HG03460 (cell line): ENCODE results near the gene E2F6.

Source experiments
- ATAC-seq: cut with Tn5 transposase; IDR thresholded peaks from one replicate; pipeline ENCODE4 v1.9.1; 2021; ENCODE audit not compliant: unreplicated experiment

Gene E2F6

DNA sequence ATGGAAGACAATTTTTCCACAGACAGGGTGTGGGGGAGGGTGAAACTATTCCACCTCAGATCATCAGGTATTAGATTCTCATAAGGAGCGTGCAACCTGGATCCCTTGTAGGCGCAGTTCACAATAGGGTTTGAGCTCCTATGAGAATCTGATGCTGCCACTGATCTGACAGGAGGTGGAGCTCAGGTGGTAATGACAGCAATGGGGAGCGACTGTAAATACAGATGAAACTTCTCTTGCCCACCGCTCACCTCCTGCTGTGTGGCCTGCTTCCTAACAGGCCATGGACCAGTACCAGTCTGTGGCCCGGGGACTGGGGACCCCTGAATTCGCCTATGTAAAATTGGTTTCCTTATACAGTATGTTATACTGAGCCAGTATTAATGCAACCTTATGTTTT lies 27.3 kb upstream of the E2F6 start:
- ATAC-seq = no peak

DNA sequence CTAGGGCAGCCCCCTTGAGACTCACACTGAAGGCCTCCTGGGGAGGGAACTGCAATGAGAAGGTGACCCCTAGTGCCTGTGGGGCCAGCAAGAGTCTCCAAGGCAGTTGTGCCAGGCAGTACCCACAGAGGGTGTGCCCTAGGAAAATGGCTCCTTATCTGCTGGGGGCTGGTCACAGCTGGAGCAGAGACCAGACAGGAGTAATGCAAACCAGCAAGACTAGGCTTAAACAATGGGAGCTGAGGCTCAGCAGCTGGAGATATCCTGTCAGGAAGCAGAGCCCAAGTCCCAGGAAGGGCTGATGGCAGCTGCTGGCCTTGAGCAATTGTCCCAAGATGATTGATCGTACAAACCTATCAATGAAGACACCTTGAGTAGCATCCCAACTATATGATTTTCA lies 26.8 kb upstream of the E2F6 start:
- ATAC-seq = no peak

DNA sequence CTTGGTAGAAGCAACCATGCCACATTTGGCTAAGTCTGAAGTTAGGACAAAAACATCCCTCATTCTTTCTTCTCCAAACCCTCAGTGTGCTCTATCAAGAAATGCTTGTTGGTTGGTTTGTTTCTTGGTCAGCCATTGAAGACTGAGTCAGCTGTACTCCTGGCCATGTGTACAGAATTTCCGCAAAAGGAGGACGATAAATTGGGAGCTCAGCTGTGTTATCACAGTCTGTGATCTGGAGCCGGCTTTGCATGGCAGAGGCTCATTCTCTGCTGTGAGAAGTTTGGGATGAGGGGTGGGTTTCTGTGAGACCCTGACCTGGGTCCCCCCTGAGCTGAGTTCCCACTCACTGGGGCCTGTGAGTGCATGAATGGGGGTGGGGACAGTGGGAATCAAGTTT lies 26.3 kb upstream of the E2F6 start:
- no peak for ATAC-seq

DNA sequence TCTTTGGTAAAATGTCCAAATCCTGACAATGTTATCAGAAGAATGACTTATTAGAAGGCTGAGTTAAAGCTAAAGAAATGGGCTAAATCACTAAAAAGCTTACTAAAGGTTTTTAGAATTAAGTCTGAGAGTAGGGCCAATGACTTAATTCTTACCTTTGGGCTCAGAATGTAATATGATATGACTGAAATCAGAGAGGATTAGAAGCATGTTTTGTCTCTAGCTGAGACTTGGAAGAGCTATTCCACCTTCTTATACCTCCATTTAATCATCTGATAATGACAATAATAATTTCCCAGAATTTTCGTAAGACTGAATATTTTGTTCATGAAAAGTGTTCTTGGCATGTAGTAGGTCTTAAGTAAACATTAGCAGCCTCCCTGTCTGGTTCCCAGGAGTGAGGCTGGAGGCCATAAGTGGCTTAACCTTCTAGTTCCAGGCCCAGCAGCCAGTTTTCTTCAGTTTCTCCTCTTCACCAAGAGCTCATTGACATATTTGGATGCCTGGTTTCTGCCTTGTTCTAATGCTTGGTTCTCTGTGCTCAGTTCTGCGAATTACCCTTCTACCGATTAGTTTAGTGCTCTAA lies 25.5 kb upstream of the E2F6 start:
- ATAC-seq = no peak

DNA sequence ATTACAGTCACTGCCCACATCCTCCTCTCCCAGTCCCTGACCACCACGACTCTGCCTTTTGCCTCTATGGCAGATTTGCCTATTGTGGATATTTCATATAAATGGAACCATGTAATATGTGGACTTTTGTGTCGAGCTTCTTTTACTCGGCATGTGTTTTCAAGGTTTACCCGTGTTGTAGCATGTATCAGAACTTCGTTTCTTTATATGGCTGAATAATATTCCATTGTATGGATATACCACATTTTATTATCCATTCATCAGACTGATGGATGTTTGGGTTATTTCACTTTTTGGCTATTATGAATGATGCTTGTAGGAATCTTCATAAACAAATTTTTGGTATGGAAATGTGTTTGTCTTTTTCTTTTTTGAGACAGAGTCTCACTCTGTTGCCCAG lies 24.2 kb upstream of the E2F6 start:
- ATAC-seq = no peak

DNA sequence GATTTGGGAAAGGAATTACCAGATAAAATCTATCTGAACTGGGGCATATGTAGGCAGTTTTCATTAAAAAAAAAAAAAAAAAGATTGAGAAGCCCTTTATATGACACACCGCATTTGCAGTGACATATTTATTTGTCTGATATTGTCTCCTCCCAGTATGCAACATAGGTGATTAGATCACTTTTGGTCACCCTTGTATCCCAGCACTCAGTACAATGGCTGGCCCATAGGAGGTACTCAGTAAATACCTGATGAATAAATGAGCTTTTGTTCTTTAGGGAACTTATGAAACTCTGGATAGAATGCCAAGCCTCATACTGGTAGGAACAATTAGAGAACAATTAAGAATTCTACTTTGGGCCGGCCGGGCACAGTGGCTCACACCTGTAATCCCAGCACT lies 22.8 kb upstream of the E2F6 start:
- ATAC-seq = no peak

DNA sequence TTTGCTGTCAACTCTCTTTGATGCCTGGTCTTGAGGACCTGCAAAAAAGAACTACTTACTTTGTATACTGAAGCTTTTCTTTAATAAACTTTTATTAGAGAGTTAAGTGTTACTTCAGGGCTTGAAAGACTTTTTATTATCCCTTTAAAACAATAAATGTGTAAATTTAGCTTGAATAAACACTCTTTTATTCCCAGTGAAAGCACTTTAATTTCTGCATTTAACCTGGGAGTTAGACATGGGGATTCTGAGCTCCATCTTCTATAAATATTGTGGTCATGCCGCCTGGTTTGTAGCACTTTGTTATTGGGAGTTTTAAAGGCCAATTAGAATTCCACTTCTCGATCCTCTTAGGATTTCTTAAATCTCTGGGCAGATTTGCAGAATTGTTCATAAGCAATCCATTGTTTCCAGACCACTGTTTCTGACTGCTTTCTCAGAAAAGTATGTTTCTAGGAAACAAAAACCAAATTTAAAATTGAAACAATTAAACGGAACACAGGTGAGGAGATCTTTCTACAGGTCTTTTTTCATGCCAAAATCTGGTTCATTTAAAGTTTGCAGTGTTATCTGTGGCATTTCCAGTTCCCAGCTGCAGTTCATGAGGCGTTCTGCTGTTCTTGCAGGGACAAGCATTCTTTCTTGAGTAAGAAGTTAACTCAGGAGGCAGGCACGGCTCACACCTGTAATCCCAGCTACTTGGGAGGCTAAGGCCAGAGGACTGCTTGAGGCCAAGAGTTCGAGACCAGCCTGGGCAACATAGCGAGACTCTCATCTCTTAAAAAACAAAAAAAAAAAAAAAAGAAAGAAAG lies 18.1 kb upstream of the E2F6 start:
- ATAC-seq = no peak

DNA sequence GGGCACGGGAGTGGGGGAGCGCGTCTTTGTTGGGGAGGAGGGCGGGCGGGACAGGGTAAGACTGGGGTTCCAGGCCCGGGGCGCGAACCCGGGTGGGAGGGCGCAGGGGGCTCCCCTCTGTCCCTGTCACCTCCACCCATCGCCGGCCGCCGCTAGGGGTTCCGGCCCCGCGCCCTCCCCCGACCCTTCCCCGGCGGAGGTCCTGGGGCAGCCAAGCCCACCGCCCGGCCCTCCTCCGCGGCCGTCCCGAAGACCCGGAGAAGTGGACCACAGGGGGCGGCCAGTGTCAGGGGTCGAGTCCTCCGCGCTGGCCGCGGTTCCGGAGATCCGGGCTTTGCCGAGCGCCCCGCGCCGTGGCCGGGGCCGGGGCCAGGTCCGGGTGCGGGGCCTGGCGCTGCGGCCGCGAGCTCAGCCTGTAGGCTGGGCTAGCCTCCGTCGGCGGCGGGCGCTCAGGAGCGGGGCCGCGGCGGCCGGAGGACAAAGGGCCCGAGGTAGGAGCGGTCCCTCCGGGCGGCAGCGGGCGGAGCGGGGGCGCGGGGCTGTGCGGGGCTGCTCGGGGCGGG lies 16.6 kb upstream of the E2F6 start:
- no peak for ATAC-seq

DNA sequence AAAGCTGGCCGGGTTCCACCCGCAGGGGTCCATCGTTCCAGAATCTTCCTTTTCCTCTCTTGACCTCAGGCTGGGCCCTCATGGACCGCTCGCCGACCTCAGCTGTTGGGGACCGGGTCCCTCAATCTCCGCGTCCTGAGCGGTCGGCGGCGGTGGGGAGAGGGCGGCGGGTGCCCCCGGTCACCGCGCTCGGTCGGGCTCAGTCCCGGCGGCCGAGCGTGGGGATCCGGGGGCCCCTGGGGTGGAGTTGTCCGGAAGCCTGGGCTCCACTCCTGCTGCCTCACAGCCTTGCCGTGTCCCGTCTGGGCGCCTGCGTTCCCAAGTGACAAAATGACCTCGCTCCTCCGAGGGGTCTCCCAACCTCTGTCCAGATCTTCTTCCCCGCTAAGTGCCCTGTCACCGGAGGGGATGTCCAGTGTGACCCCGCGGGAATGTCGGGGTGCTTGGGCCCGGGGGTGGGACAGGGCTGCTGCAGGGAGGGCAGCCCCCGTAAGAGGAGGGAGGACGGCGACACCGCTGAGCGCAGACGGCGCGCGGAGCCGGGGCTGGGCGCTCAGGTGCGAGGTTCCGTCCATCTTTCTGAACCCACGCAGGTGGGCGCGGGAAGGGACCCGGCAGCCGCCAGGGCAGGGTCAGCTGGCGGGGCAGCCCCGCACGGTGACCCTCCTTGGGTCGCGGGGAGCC lies 16.0 kb upstream of the E2F6 start:
- ATAC-seq = no peak

DNA sequence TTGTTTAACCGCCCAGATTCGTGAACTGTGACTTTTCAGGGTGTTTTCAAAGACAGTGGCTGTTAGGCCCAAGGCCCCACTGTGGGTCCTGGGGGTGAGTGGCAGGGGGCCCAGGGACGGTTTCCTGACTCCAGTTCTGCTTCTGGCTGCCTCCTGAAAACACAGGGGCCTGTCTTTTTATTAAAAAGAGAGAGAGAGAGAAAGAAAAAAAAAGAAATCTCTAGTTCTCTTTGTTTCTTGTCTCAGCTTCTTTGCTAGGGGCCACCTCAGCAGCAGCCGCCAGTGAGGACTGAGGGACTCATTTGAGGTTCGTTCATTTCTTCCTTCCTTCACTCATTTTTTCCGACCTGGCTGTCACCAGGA lies 15.4 kb upstream of the E2F6 start:
- ATAC-seq = no peak

DNA sequence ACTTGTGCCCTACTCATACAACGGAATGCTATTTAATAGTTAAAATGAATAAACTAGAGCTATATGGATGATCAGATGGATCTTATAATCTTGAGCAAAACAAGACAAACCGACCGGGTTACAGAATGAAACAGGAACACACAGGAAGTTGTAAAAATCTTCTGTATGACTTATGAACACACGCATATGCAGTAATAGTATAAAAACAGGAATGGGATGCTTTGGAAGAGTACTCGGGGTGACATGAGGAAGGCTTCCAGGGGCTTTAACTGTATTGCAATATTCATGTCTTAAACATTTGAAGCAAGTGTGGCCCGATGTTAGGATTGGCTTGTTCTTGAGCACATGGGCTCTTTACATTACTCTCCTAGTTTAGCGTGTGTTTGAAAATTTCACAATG lies 14.9 kb upstream of the E2F6 start:
- no peak for ATAC-seq

DNA sequence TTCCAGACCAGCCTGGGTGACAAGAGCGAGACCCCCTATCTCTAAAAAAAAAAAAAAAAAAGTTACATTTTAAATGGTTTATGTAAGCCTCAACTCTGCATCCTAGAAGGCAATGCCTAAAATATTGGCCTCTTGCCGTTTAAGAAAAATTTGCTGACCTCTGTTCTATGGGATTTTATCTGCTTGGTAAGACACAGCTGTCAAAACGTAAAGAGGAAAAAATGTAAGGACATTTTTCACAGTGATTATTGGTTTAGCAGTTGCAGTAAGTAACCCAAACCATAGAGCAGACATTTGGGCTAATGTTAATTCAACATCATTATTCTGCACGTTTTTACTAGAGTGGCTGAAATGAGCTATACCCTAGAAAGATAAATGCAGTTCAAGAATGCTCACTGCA lies 14.4 kb upstream of the E2F6 start:
- ATAC-seq = no peak

DNA sequence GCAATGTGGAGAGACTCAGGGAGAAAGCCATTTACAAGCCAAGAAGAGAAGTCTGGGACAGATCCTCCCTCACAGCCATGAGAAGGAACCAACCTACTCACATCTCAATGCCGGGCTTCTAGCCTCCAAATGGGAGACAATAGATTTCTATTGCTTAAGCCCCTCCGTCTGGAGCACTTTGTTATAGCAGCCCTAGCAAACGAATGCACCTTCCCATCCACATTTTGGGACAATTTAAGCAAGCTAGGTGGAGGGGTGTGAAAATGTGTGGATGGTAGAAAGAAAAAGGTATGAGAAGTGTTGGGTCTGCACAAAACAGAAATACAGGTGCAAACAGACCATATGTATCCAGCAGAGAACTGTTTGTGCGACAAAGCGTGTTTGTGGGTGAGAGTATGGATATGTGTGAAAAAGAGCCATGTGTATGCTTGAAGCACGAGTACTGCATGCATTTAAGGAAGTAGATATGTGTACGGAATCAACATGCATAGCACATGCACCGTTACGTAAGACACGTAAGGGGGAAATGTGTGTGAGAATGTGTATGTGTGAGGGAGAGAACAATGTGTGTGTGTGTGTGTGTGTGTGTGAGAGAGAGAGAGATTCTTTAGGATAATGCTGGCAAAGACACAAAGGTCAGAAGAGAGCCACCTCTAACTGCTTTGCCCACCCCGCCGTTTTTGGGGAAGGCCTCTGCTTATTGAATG lies 13.1 kb upstream of the E2F6 start:
- ATAC-seq = no peak

DNA sequence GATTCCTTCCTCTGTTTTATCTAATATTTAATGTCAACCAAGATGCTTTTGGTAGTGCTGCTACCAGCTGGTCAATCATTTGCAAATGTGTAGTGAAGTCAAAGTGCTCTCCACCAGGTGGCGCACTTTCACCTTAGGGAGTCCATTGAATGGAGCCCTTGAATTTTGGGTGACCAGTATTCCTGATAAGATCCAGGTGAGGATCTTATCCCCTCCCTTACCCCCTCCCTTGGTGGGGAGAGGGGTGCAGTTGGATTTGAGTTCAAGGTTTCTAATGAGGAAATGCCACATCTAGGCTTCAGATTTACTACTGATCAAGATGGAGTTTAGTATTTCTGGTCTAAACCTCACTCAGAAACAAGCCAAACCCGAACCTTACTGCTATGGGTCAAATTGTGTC lies 12.0 kb upstream of the E2F6 start:
- ATAC-seq = peak; percentile 89

DNA sequence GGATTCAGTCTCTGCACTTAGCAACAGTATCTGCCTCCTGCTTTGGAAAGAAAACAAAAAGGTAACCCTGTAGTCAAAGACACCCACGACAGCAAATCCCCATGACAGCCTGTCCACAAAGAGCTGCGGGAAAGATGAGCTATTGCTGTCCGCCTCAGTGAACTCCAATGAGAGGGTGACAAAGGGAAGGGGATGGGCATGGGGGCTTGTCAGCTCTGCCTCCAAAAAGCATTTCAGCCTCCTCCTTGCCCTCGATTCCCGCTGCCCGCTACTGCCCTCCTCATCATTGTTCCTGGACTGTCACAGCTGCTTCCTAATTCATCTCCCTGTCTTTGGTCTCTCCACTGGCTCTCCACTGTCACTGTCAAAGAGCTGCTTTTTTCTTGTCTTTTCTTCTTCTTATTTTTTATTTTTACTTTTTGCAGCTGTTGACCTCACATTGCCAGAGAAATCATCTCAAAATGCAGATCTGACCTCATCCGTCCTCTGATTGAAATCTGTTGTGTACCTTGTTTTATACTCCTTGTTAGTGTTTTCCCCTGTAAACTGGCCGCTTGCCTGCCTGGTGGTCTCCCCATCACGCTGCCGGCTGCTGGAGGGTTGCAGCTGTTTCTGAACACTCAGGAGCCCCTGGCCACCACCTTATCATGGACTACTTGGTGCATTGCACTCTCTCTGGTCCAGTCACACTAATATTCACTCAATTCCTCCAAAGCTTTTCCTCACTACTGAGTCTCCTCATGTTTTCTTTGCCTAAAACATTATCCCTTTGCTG lies 7.9 kb upstream of the E2F6 start:
- no peak for ATAC-seq

DNA sequence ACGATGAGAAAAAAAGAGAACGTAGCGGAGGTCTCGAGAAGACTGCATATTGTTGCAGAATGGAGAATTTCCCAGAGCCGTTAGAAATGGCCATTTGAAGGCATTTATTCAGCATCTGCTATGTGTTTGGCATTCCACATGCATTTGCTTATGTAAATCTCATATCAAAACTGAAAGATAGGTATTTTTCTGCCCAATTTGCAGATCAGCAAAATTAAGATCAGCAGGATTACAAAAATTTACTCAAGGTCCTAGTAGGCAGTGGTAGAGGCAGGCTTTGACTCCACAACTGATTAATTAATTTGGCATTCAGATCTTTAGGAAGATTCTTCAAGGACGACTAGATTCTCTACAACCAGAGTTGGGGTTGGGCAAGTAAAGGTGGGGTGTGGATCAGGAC lies 1.8 kb upstream of the E2F6 start:
- no peak for ATAC-seq

DNA sequence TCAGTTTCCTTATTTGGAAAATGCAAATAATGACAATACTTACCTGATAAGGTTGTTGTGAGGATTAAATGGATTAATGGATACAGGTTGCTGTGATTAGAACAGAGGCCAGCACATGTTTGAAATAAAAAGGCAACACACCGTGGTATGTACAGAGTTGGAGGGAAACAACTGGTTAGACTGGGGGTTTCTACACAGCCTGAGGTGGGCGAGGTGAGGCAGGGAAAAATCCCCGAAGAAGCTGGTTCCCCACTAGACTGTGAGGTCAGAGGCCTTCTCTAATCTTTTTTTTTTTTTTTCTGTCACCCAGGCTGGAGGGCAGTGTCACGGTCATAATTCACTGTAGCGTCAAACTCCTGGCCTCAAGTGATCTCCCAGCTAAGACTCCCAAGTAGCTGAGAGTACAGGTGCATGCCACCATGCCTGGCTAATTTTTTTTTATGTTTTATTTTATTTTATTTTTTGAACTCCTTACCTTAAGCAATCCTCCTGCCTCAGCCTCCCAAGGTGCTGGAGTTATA lies 1.2 kb upstream of the E2F6 start:
- no peak for ATAC-seq

DNA sequence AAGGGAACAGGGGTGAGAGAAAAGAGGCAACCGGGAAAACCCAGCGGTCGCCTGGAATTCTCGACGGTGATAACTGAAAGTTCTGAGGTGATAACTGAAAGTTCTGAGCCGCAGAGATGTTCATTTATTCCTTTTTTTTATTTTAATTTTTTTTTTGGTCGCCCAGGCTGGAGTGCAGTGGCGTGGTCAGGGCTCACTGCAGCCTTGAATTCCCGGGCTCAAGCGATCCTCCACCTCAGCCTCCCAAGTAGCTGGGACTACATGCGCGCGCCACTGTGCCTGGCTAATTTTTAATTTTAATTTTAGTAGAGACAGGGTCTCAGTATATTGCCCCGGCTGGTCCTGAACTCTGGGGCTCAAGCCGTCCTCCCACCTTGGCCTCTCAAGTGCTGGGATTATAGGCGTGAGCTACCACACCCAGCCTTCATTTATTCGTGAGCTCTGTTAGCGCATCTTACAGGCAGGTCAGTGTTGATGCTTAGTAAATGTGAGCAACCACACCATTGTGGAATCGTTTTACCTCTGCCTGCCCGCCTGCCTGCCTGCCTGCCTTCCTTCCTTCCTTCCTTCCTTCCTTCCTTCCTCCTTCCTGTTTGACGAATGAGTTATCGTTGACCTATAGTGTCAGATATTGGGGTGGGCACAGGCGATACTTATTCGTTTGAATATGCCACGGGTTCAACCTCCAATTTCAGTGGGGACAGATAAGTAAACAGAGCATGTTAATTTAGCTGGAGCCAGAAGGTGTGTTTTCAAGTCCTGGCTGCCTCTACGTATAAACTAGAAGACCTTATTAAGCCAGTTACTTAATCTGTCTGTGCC lies 557 bp upstream of the E2F6 start:
- peak; percentile 9 for ATAC-seq

DNA sequence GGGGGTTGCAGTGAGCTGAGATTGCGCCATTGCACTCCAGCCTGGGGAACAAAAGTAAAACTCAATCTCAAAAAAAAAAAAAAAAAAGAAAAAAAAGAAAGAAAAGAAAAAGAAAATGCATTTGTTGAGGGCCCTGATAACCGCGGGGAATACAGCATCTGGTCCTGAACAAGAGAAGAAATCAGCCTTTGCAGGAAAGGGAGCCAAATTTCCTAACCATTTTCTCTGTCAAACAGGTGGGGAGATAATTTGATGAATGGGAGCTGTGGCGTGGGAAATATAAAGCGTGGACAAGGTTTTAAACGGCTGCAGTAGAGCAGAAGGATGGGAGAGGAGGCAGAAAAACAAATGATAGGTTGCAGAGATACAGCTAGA lies 864 bp downstream of the E2F6 start:
- no peak for ATAC-seq

DNA sequence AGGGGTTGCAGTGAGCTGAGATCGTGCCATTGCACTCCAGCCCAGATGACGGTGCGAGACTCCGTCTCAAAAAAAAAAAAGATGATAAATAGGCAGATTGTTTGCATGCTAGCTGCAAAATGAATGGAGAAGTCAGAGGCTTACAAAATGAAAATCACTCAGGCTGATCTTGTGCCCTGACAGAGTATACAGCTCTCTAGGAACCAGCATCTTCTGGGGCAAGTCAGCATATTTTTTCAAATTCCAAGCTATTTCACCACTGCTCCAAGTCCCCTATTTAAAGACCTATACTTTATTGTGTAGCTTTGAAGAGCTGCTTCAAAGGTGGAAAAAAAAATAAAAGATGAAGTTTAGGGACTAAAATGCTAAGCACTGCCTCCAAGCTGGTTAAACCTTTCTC lies 6.1 kb downstream of the E2F6 start:
- ATAC-seq = no peak
